Measurements from ENCODE around the gene SURF2. TPM values are rescaled to one million over a fixed set of nuclear protein-coding genes. Genes with fewer than 3 reads are reported as not detected.

Gene SURF2
- total and polyA plus RNA-seq, 9 of the 15 experiments (the other 6 are each of a cell fraction or from before 2014, with no cell fraction given): 5.5 to 82.5 (median 21.3) TPM

DNA sequence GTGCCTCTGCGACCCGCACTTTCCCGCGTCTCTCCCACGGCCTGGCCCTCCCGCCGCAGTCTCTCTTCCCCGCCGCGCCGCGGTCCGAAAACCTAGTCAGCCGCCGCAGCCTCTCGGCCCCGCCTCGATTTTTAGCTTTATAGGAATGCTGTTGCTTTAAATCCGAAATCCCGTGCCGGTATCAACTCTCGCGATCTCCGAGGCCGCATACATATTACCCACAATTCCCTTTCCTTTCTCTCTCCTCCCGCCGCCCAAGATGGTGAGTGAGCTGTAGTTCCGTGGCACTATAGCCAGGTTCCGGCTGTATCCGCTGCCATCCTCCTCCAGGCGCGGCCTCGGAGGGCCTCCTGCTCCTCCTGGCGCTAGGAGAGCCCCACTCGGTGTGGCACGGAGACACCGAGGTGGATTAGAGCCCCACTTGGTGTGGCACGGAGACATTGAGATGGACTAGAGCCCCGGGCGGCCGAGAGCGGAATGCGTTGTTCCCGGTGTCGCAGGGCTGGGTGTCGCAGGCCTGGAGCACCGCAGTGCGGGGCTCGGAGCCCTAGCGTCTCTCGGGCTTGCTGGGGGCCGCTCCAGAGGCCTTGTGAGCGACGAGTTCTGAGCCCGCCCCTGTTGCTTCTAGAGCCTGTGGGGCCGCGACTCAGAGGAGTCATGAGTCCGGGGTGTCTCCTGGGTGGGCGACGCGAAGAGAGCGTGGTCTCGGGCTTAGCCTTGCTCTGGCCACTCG lies 8.2 kb upstream of the SURF2 start, which contains the start of the genes MED22 and RPL7A (continued):
- TF ChIP-seq SMAD4 (CRISPR knock-in tag; conservative IDR thresholded peaks at IDR 0.05) (peak; percentile 10; the same call in 1 of the 2 replicates), MCM7 (IDR thresholded peaks at IDR 0.05) (no peak), PCBP1 (IDR thresholded peaks at IDR 0.05; ENCODE audit: low read depth, low read length, poor library complexity, severe bottlenecking) (no peak), RUNX1 (IDR thresholded peaks at IDR 0.05; ENCODE audit: low read depth) (0 out of 2 replicates have a peak, but pooled peaks have one; percentile 20), ZBTB1 (CRISPR knock-in tag; IDR thresholded peaks at IDR 0.05; ENCODE audit: borderline replicate concordance, low read depth) (peak; percentile 93), PRPF4 (IDR thresholded peaks at IDR 0.05; ENCODE audit: insufficient read depth, low read depth, low read length, poor library complexity, severe bottlenecking) (peak; percentile 77), CXXC5 (CRISPR knock-in tag; IDR thresholded peaks at IDR 0.05) (peak; percentile 42), RBBP5 (IDR thresholded peaks at IDR 0.05; ENCODE audit: borderline replicate concordance, insufficient read depth, low read length, poor library complexity, severe bottlenecking) (peak; percentile 99), ZNF143 (CRISPR knock-in tag; IDR thresholded peaks at IDR 0.05) (peak; percentile 84), CHCHD3 (CRISPR knock-in tag; IDR thresholded peaks at IDR 0.05) (no peak), ZKSCAN1 (IDR thresholded peaks at IDR 0.05; ENCODE audit: low read depth, low read length) (peak; percentile 12; the same call in 1 of the 2 replicates), SAFB2 (IDR thresholded peaks at IDR 0.05; ENCODE audit: borderline replicate concordance, low read depth, low read length, severe bottlenecking) (no peak), POLR2B (IDR thresholded peaks at IDR 0.05; ENCODE audit: low read depth, partially characterized antibody) (peak; percentile 99), TEAD4 (IDR thresholded peaks at IDR 0.05; ENCODE audit: low read length) (peak; percentile 58), TEAD4 (CRISPR knock-in tag; IDR thresholded peaks at IDR 0.05; ENCODE audit: borderline replicate concordance) (no peak), PYGO2 (tag; IDR thresholded peaks at IDR 0.05) (no peak), WHSC1 (IDR thresholded peaks at IDR 0.05; ENCODE audit: low read length) (no peak), ZNF217 (CRISPR knock-in tag; IDR thresholded peaks at IDR 0.05) (no peak), RBFOX2 (IDR thresholded peaks at IDR 0.05; ENCODE audit: low read depth, low read length) (peak; percentile 98), CBX1 (IDR thresholded peaks at IDR 0.05; ENCODE audit: low read depth) (peak; percentile 74; the same call in 1 of the 2 replicates), BCOR (IDR thresholded peaks at IDR 0.05) (peak; percentile 48; the same call in 1 of the 2 replicates), CBX5 (IDR thresholded peaks at IDR 0.05; ENCODE audit: borderline replicate concordance, low read depth) (no peak), PHTF2 (CRISPR knock-in tag; IDR thresholded peaks at IDR 0.05) (no peak), THRA (IDR thresholded peaks at IDR 0.05) (no peak)
- TF ChIP-seq, protein P1, sequence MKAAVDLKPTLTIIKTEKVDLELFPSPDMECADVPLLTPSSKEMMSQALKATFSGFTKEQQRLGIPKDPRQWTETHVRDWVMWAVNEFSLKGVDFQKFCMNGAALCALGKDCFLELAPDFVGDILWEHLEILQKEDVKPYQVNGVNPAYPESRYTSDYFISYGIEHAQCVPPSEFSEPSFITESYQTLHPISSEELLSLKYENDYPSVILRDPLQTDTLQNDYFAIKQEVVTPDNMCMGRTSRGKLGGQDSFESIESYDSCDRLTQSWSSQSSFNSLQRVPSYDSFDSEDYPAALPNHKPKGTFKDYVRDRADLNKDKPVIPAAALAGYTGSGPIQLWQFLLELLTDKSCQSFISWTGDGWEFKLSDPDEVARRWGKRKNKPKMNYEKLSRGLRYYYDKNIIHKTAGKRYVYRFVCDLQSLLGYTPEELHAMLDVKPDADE (conservative IDR thresholded peaks at IDR 0.05; ENCODE audit: control insufficient read depth, low read depth, low read length): 0 out of 2 replicates have a peak, but pooled peaks have one; percentile 38
- TF ChIP-seq, protein P2, sequence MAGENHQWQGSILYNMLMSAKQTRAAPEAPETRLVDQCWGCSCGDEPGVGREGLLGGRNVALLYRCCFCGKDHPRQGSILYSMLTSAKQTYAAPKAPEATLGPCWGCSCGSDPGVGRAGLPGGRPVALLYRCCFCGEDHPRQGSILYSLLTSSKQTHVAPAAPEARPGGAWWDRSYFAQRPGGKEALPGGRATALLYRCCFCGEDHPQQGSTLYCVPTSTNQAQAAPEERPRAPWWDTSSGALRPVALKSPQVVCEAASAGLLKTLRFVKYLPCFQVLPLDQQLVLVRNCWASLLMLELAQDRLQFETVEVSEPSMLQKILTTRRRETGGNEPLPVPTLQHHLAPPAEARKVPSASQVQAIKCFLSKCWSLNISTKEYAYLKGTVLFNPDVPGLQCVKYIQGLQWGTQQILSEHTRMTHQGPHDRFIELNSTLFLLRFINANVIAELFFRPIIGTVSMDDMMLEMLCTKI (IDR thresholded peaks at IDR 0.05; ENCODE audit: partially characterized antibody): no peak
